Astrocyte (in vitro differentiated cells and primary cell): ENCODE data around the gene HYAL2.
"Not testable (repeated sequence)": the region's sequence is repeated elsewhere in the genome, so short reads cannot be mapped to it uniquely, and the experiment has no call there.

Experiments used
- CTCF ChIP-seq: IDR thresholded peaks from 2 replicates; pipeline ENCODE4 v1.5.1; 2011; ENCODE audit warnings: low read depth, mild to moderate bottlenecking, inconsistent platforms, low read length, moderate library complexity; ENCODE audit not compliant: insufficient read depth
- EZH2 ChIP-seq: IDR thresholded peaks from 2 replicates; pipeline ENCODE4 v1.6.1; 2012; ENCODE audit warnings: mild to moderate bottlenecking, low read length, inconsistent platforms; ENCODE audit not compliant: insufficient read depth

DNA sequence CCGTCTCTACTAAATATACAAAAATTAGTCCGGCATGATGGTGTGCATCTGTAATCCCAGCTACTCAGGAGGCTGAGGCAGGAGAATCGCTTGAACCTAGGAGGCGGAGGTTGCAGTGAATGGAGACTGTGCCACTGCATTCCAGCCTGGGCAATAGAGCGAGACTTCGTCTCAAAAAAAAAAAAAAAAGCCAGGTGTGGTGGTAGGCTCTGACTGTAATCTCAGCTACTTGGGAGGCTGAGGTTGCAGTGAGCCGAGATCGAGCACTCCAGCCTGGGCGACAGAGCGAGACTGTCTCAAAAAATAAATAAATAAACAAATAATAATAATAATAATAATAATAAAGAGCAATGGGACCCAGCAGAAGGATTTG is 50.0 kb downstream of the HYAL2 start:
- TF ChIP-seq CTCF, EZH2: not testable (repeated sequence)
